NCI-H2196 treated with DMSO at 0.1 percent for 48 hours (cell line): ENCODE data around the gene MUC5B.
"Not testable (repeated sequence)": the region's sequence is repeated elsewhere in the genome, so short reads cannot be mapped to it uniquely, and the experiment has no call there.

Experiments used
- DNase-seq: peaks from one replicate; lab custom pipeline; 2025; ENCODE audit not compliant: unreplicated experiment; lab: John Stamatoyannopoulos, UW

Gene MUC5B, protein sequence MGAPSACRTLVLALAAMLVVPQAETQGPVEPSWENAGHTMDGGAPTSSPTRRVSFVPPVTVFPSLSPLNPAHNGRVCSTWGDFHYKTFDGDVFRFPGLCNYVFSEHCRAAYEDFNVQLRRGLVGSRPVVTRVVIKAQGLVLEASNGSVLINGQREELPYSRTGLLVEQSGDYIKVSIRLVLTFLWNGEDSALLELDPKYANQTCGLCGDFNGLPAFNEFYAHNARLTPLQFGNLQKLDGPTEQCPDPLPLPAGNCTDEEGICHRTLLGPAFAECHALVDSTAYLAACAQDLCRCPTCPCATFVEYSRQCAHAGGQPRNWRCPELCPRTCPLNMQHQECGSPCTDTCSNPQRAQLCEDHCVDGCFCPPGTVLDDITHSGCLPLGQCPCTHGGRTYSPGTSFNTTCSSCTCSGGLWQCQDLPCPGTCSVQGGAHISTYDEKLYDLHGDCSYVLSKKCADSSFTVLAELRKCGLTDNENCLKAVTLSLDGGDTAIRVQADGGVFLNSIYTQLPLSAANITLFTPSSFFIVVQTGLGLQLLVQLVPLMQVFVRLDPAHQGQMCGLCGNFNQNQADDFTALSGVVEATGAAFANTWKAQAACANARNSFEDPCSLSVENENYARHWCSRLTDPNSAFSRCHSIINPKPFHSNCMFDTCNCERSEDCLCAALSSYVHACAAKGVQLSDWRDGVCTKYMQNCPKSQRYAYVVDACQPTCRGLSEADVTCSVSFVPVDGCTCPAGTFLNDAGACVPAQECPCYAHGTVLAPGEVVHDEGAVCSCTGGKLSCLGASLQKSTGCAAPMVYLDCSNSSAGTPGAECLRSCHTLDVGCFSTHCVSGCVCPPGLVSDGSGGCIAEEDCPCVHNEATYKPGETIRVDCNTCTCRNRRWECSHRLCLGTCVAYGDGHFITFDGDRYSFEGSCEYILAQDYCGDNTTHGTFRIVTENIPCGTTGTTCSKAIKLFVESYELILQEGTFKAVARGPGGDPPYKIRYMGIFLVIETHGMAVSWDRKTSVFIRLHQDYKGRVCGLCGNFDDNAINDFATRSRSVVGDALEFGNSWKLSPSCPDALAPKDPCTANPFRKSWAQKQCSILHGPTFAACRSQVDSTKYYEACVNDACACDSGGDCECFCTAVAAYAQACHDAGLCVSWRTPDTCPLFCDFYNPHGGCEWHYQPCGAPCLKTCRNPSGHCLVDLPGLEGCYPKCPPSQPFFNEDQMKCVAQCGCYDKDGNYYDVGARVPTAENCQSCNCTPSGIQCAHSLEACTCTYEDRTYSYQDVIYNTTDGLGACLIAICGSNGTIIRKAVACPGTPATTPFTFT (N-terminal part only)

DNA sequence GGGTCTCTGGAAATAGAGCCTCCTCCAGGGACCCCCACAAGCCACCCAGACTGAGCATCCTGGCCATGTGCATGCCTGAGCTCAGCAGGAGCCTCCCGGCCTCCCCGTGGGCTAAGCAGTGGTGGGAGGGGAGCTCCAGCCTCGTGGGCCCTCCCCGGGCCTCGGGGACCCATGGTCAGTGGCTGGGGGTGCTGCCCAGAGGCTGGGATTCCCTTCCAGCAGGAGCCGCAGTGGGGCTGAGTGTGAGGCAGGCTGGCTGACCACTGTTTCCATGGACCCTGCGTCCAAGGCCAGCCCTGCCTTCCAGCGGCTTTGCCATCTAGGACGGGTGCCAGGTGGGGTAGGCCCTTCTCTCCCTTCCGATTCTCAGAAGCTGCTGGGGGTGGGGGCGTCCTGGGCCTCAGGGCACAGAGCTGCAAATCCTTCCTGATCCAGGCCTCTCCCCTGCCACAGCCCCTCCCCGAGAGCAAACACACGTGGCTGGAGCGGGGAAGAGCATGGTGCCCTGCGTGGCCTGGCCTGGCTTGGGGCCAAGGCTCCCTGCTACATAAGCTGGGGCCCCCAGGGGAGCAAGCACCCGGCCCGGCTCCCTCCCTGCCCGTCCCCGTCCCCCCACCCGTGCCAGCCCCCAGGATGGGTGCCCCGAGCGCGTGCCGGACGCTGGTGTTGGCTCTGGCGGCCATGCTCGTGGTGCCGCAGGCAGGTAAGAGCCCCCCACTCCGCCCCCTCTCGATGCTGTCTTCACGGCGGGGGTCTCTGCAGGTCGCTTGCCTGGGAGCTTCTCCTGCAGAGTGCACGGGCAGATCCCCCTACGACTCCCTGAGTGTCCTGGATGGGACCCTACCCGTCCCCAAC, at the start of gene MUC5B:
TSS of gene MUC5B (plus strand) at position 576 of the 855 bp plus-strand sequence. CDS start at position 634, 58 bp downstream.
- DNase-seq: no peak

DNA sequence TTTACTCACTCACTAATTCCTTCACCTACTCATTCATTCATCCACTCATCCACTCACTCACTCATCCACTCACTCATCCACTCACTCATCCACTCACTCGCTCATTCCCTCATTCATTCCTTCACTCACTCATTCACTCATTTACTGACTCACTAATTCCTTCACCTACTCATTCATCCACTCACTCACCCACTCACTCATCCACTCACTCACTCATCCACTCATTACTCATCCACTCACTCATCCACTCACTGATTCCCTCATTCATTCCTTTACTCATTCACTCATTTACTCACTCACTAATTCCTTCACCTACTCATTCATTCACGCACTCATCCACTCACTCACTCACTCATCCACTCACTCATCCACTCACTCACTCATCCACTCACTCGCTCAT, 49.5 kb upstream of the MUC5B start:
- not testable (repeated sequence) for DNase-seq

DNA sequence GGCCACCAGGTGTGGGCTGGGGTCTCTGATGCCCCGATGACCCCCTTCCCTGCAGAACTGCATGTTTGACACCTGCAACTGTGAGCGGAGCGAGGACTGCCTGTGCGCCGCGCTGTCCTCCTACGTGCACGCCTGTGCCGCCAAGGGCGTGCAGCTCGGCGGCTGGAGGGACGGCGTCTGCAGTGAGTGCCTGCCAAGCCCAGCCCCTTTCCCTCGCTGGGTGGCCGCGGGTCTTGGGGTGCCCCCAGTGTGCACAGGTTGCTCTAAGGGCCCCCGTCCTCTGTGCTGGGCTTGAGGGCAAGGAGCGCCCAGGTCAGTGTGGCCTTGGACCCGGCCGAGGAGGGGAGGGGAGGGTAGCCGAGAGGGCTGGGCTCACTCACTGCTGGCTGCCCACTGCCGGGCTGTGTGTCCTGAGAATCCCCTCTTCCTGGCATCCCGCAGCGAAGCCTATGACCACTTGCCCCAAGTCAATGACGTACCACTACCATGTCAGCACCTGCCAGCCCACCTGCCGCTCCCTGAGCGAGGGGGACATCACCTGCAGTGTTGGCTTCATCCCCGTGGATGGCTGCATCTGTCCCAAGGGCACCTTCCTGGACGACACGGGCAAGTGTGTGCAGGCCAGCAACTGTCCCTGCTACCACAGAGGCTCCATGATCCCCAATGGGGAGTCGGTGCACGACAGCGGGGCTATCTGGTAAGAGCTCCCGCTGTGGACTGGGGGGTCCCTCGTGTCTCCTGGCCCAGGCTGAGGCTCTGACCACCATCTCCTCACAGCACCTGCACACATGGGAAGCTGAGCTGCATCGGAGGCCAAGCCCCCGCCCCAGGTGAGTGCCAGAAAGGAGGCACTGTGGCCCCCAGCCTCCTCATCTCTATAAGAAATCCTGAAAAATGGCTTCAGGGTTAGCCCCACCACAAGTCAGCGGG, 48.2 kb upstream of the MUC5B start:
- DNase-seq: no peak

DNA sequence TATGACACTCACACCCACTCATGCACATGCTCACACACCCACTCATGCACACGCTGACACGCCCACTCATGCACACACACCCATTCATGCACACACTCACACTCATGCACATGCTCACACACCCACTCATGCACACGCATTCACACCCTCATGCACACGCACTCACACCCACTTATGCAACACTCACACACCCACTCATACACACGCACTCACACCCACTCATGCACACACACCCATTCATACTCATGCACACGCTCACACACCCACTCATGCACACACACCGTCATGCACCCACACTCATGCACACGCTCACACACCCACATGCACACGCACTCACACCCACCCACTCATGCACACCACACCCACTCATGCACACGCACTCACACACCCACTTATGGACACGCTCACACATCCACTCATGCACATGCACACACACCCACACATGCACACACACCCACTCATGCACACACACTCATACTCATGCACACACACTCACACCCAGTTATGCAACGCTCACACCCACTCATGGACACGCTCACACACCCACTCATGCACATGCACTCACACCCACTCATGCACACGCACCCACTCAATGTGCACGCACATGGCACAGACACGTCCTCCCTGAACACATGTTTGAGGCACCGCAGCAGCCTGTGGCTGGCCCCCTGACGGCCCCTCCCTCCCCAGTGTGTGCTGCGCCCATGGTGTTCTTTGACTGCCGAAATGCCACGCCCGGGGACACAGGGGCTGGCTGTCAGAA, 47.2 kb upstream of the MUC5B start:
- DNase-seq: no peak

DNA sequence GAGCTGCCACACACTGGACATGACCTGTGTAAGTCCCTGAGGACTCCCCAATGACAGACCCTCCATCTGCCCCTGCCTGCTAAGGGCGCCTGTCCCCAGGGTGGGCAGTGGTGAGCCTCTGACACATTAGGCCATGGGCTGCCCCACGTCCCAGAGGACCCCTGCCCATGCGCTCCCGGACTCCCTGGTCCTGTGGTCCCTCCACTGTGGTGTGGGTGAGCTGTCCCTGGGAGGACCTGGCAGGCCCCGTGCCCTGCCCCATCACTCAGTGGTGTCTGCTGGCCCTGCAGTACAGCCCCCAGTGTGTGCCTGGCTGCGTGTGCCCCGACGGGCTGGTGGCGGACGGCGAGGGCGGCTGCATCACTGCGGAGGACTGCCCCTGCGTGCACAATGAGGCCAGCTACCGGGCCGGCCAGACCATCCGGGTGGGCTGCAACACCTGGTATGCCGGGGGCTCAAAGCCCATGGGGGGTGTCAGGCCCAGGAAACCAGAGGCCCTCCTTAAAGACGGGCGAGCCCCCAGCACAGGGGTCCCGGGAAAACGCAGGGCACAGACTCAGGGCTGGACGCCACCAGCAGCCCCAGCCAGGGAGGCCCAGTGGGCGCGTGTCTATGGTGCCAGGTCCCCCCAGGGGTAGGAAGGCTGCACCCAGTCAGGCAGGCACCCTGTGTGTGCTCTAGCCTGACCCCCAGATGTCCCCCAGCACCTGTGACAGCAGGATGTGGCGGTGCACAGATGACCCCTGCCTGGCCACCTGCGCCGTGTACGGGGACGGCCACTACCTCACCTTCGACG, 46.4 kb upstream of the MUC5B start:
- no peak for DNase-seq

DNA sequence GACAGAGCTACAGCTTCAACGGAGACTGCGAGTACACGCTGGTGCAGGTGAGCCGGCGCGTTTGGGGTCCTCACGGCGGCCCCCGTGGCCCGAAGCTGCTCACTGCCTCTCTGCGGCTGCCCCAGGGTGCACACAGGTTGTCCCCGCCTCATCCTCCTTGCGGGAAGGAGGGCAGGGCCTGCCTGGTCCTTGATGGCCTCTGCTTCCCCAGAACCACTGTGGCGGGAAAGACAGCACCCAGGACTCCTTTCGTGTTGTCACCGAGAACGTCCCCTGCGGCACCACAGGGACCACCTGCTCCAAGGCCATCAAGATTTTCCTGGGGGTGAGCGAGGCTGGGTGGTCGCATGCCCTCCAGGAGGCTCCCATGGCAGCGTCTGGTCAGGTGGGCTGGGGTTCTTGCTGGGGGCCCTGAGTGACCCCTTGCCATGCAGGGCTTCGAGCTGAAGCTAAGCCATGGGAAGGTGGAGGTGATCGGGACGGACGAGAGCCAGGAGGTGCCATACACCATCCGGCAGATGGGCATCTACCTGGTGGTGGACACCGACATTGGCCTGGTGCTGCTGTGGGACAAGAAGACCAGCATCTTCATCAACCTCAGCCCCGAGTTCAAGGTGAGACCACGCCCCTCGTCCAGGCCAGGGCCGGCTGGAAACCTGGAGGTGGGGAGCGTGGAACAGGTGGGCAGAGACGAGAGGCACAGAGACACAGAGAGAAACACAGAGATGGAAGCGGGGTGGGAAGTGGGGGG, 45.7 kb upstream of the MUC5B start:
- DNase-seq: no peak

DNA sequence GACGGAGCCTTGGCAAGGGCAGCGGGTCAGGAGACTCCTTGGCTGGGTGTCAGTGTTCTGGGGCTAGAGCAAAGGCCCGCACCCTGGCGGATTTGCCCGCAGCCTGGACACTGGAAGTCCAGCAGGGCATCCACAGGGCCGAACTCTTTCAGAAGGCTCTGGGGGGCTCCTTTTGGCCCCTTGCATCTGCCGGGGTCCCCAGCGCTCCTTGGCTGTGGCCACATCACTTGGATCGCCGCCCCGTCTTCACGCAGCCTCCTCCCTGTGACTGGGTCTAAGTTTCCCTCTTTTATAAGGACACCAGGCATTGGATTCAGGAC, 45.1 kb upstream of the MUC5B start:
- no peak for DNase-seq

DNA sequence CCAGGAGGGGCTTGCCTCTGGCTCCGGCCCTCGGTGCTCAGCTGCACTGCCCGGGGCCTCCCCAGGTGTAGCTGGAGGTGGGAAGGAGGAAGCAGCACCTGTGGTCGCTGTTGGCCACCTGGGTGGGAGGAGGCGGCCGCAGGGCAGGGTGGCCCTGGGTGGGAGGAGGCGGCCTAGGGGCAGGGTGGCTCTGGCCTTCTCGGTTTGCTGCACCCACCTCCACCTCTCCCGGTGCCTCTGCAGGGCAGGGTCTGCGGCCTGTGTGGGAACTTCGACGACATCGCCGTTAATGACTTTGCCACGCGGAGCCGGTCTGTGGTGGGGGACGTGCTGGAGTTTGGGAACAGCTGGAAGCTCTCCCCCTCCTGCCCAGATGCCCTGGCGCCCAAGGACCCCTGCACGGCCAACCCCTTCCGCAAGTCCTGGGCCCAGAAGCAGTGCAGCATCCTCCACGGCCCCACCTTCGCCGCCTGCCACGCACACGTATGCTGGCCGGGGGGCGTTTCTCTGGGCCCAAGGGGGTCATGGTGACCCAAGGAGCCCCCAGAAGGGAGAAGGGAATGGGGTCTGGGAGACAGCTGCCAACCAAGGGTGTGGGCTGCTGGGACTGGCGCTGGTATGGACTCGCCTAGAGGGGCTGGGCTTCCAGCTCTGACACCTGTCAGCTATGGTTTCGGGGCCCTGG, 44.5 kb upstream of the MUC5B start:
- no peak for DNase-seq

DNA sequence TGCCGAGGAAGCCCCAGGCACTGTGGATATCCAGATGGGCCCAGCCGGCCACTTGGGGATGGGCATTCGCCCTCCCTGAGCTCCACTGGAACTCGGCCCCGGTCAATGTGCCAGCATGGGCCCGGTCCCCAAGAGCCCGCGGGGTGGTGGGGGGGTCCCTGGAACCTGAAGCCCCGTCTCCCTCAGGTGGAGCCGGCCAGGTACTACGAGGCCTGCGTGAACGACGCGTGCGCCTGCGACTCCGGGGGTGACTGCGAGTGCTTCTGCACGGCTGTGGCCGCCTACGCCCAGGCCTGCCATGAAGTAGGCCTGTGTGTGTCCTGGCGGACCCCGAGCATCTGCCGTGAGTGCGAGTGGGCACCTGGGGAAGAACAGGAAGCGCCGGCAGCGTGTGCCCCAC, 44.0 kb upstream of the MUC5B start:
- no peak for DNase-seq

DNA sequence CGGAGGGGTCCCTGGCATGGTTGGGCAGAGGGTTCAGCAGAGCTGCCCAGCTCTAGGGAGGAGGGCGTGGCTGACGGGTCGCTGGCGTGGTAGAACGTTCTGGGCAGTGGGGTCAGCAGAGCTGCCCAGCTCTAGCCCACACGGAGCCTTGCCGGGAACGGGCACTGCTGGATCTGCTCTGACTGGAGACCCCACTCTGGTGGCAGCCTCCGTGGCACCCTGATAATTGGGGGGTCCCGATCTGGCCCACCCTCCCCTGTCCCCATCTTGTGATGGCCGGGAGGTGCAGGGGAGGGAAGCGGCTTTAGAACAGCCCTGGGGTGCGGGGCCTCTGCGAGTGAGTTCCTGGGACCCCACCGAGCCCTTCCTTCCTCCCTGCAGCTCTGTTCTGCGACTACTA, 43.2 kb upstream of the MUC5B start:
- DNase-seq: no peak

DNA sequence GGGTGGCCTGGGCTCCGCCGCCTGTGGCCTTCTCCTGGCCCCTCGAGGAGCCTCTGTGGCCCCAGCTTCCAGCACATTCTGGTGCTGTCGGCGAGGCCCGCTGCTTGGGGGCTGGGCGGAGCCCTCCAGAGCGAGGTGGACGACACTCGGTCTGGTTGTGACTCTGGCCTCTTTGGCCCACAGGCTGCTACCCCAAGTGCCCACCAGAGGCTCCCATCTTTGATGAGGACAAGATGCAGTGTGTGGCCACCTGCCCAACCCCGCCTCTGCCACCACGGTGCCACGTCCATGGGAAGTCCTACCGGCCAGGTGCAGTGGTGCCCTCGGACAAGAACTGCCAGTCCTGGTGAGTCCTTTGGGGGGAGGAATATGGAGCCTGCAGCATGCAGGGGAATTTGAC, 42.7 kb upstream of the MUC5B start:
- DNase-seq: no peak

DNA sequence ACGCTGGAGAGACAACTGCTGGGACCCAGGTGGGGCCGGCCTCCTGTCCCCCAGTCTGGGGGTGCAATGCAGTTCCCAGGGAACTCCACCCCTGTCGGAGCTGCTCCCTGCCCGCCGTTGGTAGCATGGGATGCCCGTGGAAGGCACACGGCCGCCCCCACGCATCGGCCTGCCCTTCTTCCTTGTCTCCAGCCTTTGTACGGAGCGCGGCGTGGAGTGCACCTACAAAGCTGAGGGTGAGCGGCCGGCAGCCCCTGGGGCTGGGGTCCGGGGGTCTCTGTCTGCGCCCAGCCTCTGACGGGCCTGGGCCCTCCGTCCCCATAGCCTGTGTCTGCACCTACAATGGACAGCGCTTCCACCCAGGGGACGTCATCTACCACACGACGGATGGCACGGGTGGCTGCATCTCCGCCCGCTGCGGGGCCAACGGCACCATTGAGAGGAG, 41.9 kb upstream of the MUC5B start:
- no peak for DNase-seq

DNA sequence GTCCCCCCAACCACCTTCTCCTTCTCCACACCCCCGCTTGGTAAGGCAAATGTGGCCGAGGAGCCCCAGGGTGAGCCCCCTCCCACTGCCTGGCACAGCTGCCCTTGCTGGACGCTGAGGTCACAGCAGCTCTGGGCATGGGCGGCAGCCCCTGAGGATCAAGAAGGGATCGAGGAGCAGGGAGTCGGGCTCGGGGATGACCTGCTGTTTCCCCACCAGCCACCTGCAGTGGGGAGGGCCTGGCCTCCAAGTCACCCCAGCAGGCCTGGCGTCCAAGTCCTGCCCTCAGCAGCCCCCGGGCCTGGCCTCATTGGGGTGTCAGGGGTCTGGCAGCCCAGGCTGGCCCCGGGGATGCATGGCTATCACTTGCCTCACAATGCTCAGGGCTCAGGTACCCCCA, 41.4 kb upstream of the MUC5B start:
- no peak for DNase-seq

DNA sequence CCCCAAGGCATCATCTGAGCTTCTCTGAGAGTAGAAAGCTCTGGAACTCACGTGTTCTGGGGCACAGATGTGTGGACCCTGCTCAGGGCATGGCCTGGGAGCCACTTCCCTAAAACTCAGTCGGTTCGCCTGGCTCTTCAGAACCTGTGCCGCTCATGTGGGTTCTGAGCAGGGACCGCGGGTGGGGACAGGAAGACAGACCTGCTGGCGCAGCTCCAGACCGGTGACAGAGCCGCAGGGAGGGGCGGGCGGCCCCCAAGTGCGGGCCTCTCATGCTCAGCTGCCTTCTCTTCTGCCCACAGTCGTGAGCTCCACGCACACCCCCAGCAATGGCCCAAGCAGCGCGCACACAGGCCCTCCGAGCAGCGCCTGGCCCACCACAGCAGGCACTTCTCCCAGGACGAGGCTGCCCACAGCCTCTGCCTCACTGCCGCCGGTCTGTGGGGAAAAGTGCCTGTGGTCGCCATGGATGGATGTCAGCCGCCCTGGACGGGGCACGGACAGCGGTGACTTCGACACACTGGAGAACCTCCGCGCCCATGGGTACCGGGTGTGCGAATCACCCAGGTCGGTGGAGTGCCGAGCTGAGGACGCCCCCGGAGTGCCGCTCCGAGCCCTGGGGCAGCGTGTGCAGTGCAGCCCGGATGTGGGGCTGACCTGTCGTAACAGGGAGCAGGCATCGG, 40.9 kb upstream of the MUC5B start:
- DNase-seq: no peak

DNA sequence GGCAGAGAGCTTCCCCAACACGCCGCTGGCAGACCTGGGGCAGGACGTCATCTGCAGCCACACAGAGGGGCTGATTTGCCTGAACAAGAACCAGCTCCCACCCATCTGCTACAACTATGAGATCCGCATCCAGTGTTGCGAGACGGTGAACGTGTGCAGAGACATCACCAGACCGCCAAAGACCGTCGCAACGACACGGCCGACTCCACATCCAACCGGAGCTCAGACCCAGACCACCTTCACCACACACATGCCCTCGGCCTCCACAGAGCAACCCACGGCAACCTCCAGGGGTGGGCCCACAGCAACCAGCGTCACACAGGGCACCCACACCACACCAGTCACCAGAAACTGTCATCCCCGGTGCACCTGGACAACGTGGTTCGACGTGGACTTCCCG, 38.7 kb upstream of the MUC5B start:
- DNase-seq: not testable (repeated sequence)
